OCI-M2 (cell line): ENCODE measurements around the gene KRT26.
"Not testable (repeated sequence)": the region's sequence is repeated elsewhere in the genome, so short reads cannot be mapped to it uniquely, and the experiment has no call there.

Source experiments
- DNase-seq: peaks from one replicate; lab custom pipeline; 2025; ENCODE audit not compliant: unreplicated experiment; lab: John Stamatoyannopoulos, UW

Gene KRT26, protein sequence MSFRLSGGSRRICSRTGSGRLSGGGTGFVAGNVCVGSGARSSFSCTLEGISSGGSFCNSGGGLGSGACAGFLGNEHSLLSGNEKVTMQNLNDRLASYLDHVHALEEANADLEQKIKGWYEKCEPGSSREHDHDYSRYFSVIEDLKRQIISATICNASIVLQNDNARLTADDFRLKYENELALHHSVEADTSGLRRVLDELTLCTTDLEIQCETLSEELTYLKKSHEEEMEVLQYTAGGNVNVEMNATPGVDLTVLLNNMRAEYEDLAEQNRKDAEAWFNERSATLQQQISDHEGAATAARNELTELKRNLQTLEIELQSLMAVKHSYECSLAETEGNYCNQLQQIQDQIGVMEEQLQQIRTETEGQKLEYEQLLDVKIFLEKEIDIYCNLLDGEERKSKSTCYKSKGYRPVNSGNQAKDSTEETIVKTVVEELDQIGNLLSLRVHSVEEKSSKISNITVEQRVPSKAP

GRCh38 chr17:40772101-40772500, at the start of gene KRT26:
TSS of gene KRT26 (minus strand) at chr17:40772201. CDS start at chr17:40772113, 88 bp downstream.
- no peak for DNase-seq

- DNase-seq, result no peak
Measured at GRCh38 chr17:40821536-40821935, 49.5 kb upstream of the KRT26 start.

DNA sequence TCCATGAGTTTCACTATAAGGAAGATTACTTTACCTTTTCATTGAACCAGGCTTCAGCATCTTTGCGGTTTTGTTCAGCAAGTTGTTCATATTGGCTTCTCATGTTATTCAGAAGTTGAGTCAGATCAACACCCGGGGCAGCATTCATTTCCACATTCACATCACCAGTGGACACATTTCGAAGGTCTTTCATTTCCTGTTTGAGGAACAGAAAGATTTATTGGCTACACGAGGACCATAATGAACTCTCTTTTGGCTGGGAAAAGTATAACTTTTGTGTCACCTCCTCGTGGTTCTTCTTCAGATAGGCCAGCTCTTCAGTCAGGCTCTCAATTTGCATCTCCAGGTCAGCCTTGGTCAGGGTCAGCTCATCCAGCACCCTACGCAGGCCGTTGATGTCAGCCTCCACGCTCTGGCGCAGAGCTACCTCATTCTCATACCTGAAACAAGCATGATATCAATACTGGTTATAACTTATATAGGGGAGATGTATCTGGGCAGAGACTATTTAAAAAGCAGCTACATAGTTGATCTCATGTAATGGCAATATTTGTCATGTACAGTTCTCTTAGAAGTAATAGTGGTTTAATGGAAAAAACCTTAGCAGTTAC, 48.3 kb upstream of the KRT26 start:
- DNase-seq, result no peak

GRCh38 chr17:40819528-40820125, 47.6 kb upstream of the KRT26 start:
- no peak for DNase-seq

- no peak for DNase-seq
Measured at GRCh38 chr17:40818733-40819527, 46.9 kb upstream of the KRT26 start.

GRCh38 chr17:40818343-40818732, 46.3 kb upstream of the KRT26 start:
- DNase-seq, result no peak

GRCh38 chr17:40817103-40817682, 45.2 kb upstream of the KRT26 start:
- no peak for DNase-seq

- no peak for DNase-seq
Measured at GRCh38 chr17:40816569-40816968, 44.6 kb upstream of the KRT26 start.

DNA sequence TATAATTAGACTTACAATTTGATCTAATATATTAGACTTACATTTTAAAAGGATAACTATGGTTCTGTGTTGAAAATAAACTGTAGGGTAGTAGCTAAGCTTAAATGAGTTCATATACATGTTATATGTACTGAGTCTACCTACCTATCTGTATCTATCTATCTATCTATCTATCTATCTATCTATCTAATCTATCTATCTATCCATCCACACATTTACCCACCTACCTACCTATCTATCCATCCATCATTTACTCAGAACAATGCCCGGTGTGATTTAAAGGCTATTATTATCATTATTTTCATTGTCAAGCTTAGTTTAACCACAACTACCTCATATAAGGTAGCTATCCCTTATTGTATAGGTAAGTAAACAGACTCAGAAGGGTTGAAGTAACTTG, 43.4 kb upstream of the KRT26 start:
- DNase-seq, result no peak

GRCh38 chr17:40814657-40815056, 42.7 kb upstream of the KRT26 start:
- not testable (repeated sequence) for DNase-seq

GRCh38 chr17:40813804-40814203, 41.8 kb upstream of the KRT26 start:
- DNase-seq, result no peak

GRCh38 chr17:40812639-40813038, 40.6 kb upstream of the KRT26 start:
- DNase-seq, result no peak

GRCh38 chr17:40810494-40810893, 38.5 kb upstream of the KRT26 start:
- DNase-seq, result no peak

DNA sequence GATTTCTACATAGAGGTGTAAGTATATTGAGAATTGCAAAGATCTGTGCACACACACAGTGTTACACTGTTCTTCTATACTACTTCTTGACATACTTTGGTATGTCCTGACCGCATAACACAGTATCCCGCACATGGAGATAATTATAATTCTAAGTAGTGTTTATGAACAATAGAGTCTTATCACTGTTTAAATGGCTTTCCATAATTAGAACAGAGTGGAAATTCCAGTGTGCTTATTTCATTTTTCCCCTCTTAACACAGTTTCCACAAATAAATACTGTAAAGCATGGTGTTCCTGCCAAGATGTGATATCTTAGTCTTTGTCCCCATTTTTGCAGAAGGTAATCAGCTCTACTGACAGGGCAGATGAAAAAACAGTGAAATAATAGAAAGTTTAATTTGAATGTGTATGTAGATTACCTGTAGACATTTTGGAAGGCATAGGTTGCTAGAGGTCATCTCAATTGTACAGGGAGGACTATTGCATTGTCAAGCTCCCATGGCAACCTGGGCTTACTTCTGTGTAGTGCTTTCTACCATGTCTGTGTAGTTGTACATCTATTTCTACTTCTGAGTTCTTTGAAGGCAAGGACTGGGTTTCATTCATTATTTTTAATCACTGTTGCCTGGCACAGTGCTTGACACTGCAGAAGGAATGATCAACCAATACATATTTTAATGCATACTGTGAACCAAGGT, 37.9 kb upstream of the KRT26 start:
- no peak for DNase-seq

GRCh38 chr17:40806131-40806530, 34.1 kb upstream of the KRT26 start:
- no peak for DNase-seq

DNA sequence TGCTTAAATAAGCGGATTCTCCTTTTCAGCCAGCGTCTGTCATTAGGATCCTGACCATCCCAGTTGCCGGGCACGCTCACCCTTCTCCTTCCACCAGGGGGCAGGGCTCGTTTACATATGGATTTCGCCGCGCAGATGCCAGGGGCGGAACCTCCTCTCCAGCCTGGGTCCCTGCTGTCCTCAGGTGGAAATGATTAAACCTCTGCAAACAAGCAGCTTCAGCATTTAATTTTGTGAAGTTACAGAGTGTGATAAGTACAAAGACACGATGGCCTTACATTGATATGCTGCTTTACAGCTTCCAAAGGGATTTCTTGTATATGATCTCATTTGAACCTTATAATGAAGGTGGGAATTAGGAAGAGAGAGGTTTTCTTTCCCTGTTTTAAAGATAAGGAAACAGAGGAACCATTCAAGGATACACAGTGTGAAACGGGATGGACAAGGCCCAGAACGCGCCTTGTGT, 31.6 kb upstream of the KRT26 start:
- no peak for DNase-seq

DNA sequence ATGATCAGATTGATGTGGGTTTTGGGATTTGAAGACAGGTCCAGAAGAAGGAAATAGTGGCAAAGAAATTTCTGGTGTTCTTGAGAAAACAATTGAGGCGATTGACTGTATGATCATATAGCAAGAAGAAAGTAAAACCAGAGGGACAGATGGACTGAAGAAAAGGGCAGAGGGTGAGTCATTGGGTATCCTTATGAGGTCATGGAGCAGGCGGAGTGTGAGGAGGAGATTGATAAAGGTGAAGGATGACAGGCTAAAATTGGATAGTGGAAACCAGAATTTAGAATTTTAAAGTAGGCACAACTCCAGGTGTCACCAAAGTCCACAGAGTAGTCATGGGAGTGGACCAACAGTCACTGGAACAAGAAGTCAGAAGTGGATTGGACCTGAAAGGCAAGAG, 29.2 kb upstream of the KRT26 start:
- no peak for DNase-seq

DNA sequence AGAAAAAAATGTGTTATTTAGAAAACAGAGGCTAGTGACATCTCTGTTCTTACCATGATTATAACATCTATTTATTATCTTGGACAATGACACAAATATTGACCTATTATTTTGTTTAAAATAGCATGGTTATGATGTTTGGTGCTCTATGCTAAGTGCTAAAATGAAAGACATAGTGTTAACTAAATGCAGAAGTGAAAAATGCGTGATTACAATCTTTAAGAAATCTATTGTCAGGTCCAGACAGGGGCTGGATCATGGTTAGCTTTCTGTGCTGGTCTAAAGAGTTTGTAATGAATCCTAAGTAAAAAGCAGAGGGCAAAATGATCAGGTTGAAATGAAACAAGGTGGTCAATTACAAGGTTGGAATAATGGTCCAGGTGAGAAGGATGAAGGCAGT, 28.4 kb upstream of the KRT26 start:
- DNase-seq, result no peak

- DNase-seq, result no peak
Measured at GRCh38 chr17:40799859-40800258, 27.9 kb upstream of the KRT26 start, which contains the start of gene KRT28. TSS of gene KRT28 (minus strand) at chr17:40799959. CDS start at chr17:40799893, 66 bp downstream.

- DNase-seq, result no peak
Measured at GRCh38 chr17:40796846-40797245, 24.8 kb upstream of the KRT26 start.
